NB4 (cell line): ENCODE measurements around the gene TCF7L2.

Source experiments
- DNase-seq: peaks from one replicate; pipeline ENCODE4 v3.0.0; 2010; ENCODE audit warnings: low read depth
- H3K4me3 ChIP-seq: one replicate; pipeline ENCODE4 v1.5.1; 2011; ENCODE audit warnings: mild to moderate bottlenecking, low read depth, low read length, moderate library complexity
- CTCF ChIP-seq: IDR thresholded peaks from one replicate; pipeline ENCODE4 v1.5.1; 2012; ENCODE audit warnings: low read depth, low read length
- MAX ChIP-seq: IDR thresholded peaks from 2 replicates; pipeline ENCODE4 v1.6.1; 2011; ENCODE audit warnings: low read depth, low read length
- MYC ChIP-seq: IDR thresholded peaks from 2 replicates; pipeline ENCODE4 v1.6.1; 2011; ENCODE audit warnings: low read depth, low read length
- POLR2A ChIP-seq: IDR thresholded peaks from 2 replicates; pipeline ENCODE4 v1.6.1; 2011; ENCODE audit warnings: mild to moderate bottlenecking; ENCODE audit not compliant: insufficient read length; ENCODE audit errors: extremely low read depth

Gene TCF7L2

GRCh38 chr10:112932658-112933057, 17.4 kb upstream of the TCF7L2 start:
- H3K4me3 ChIP-seq, result no peak overlapping the region
- no peak for DNase-seq
- TF ChIP-seq MAX (no peak), MYC (no peak)

- TF ChIP-seq MYC (no peak), POLR2A (no peak), MAX (no peak), CTCF (no peak)
- no peak for DNase-seq
- H3K4me3 ChIP-seq, result no peak overlapping the region
Observed at GRCh38 chr10:112934193-112934592, 15.9 kb upstream of the TCF7L2 start.

- DNase-seq, result no peak
- no peak for TF ChIP-seq POLR2A
- no peak for TF ChIP-seq CTCF
- no peak for TF ChIP-seq MAX
- TF ChIP-seq MYC, result no peak
- H3K4me3 ChIP-seq, result no peak overlapping the region
Observed at GRCh38 chr10:112938808-112939482, 11.1 kb upstream of the TCF7L2 start.

- TF ChIP-seq MAX (no peak), POLR2A (no peak), MYC (no peak), CTCF (no peak)
- no peak for DNase-seq
- no peak overlapping the region for H3K4me3 ChIP-seq
Observed at GRCh38 chr10:112945811-112946210, 4.2 kb upstream of the TCF7L2 start.

GRCh38 chr10:112946649-112947048, 3.4 kb upstream of the TCF7L2 start:
- H3K4me3 ChIP-seq, result no peak overlapping the region
- TF ChIP-seq MAX, result no peak
- no peak for TF ChIP-seq MYC
- TF ChIP-seq POLR2A, result no peak
- DNase-seq, result no peak

GRCh38 chr10:112948196-112948595, 1.9 kb upstream of the TCF7L2 start:
- H3K4me3 ChIP-seq, result no peak overlapping the region
- DNase-seq, result no peak
- TF ChIP-seq POLR2A (no peak), MYC (no peak), CTCF (no peak), MAX (no peak)

- H3K4me3 ChIP-seq, result peak overlapping the region; percentile 18
- TF ChIP-seq MAX, result no peak
- TF ChIP-seq CTCF, result no peak
- TF ChIP-seq MYC, result no peak
- no peak for TF ChIP-seq POLR2A
Observed at GRCh38 chr10:112949143-112949823, 764 bp upstream of the TCF7L2 start.

More at GRCh38 chr10:112949143-112949823, 764 bp upstream of the TCF7L2 start:
- no peak for DNase-seq
